H1 (cell line): ENCODE measurements around the gene FGF13.

Experiments used
- ASH2L ChIP-seq: fragments of 200-600, 300-600 bp; sonication (generic); IDR thresholded peaks from one replicate; pipeline ENCODE4 v1.7.1; 2017; ENCODE audit warnings: low read length
- CBX8 ChIP-seq: fragments of 300-800, 300-1000 bp; sonication (generic); IDR thresholded peaks from 2 replicates; pipeline ENCODE4 v1.7.1; 2016; ENCODE audit warnings: low read depth, low read length, borderline replicate concordance
- EP300 ChIP-seq, 2 experiments: IDR thresholded peaks; 1 replicate in 1 of 2; 2 replicates in 1 of 2; pipeline ENCODE4 v1.6.1; 2011 to 2012; ENCODE audit warnings: low read depth in 2 of 2, low read length in 2 of 2, mild to moderate bottlenecking in 2 of 2, borderline replicate concordance in 1 of 2, inconsistent platforms in 1 of 2, moderate library complexity in 1 of 2
- KDM4A ChIP-seq: IDR thresholded peaks from one replicate; pipeline ENCODE4 v1.7.1; 2012; ENCODE audit warnings: low read depth, mild to moderate bottlenecking, moderate library complexity, low read length, inconsistent platforms; ENCODE audit not compliant: severe bottlenecking
- KDM5A ChIP-seq: fragments of 200-600 bp; IDR thresholded peaks from 2 replicates; pipeline ENCODE4 v1.7.1; 2012; ENCODE audit warnings: mild to moderate bottlenecking, low read length, inconsistent platforms, mixed read lengths
- POLR2AphosphoS5 ChIP-seq: IDR thresholded peaks from 2 replicates; pipeline ENCODE4 v1.6.1; 2011; ENCODE audit warnings: low read depth, low read length
- RFX5 ChIP-seq: IDR thresholded peaks from 2 replicates; pipeline ENCODE4 v1.6.1; 2011; ENCODE audit warnings: low read depth, low read length, improper control_type of control experiment, borderline replicate concordance
- SIN3A ChIP-seq, 2 experiments: IDR thresholded peaks in 1 of 2; conservative IDR thresholded peaks in 1 of 2; 2 replicates each; pipeline ENCODE4 v1.6.1; 2011 to 2012; ENCODE audit warnings: low read length in 2 of 2, improper control_type of control experiment in 1 of 2, low read depth in 1 of 2, mild to moderate bottlenecking in 1 of 2
- SP2 ChIP-seq: IDR thresholded peaks from 2 replicates; pipeline ENCODE4 v1.6.1; 2012; ENCODE audit warnings: mild to moderate bottlenecking, low read length, inconsistent platforms
- TEAD4 ChIP-seq: IDR thresholded peaks from 2 replicates; pipeline ENCODE4 v1.6.1; 2012; ENCODE audit warnings: low read depth, low read length, inconsistent platforms, mixed read lengths
- TF ChIP-seq, protein P1 (sequence below), 3 experiments: IDR thresholded peaks; 1 replicate in 2 of 3; 2 replicates in 1 of 3; pipeline versions ENCODE4 v1.5.1 to v1.6.1; 2011; ENCODE audit warnings: low read length in 3 of 3, mild to moderate bottlenecking in 3 of 3, inconsistent platforms in 2 of 3, low read depth in 1 of 3, moderate library complexity in 1 of 3; ENCODE audit not compliant: insufficient read depth in 1 of 3; ENCODE audit errors: control extremely low read depth in 1 of 3

DNA sequence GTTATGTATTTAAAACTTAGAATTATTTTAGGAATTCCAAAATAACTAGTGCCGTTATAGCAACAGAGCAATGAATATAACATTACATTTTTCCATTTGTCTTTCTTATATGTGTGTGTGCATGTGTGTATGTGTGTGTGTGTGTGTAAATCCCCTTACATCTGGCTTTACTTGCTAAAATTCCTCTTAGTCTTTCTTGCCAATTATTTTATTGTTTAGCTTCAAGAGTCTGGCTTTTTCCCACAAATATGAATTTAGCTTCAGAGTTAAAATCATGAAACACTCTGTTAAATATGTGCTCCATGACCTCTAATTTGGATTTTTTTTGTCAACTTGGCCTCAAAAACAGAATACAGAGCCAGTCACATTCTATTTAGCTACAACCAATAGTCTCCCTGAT, 18.9 kb downstream of the FGF13 start:
- no peak for TF ChIP-seq KDM5A
- no peak for TF ChIP-seq KDM4A
- no peak for TF ChIP-seq POLR2AphosphoS5
- TF ChIP-seq, protein P1, sequence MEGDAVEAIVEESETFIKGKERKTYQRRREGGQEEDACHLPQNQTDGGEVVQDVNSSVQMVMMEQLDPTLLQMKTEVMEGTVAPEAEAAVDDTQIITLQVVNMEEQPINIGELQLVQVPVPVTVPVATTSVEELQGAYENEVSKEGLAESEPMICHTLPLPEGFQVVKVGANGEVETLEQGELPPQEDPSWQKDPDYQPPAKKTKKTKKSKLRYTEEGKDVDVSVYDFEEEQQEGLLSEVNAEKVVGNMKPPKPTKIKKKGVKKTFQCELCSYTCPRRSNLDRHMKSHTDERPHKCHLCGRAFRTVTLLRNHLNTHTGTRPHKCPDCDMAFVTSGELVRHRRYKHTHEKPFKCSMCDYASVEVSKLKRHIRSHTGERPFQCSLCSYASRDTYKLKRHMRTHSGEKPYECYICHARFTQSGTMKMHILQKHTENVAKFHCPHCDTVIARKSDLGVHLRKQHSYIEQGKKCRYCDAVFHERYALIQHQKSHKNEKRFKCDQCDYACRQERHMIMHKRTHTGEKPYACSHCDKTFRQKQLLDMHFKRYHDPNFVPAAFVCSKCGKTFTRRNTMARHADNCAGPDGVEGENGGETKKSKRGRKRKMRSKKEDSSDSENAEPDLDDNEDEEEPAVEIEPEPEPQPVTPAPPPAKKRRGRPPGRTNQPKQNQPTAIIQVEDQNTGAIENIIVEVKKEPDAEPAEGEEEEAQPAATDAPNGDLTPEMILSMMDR (IDR thresholded peaks at IDR 0.05; ENCODE audit: control extremely low read depth in 1 of 3, insufficient read depth in 1 of 3, low read depth in 1 of 3, low read length in 3 of 3) = no peak
- no peak for TF ChIP-seq ASH2L
- no peak for TF ChIP-seq CBX8
- TF ChIP-seq SP2 = no peak
- no peak for TF ChIP-seq RFX5
- no peak for TF ChIP-seq TEAD4
- TF ChIP-seq SIN3A (conservative IDR thresholded peaks at IDR 0.05 in 1 of 2, IDR thresholded peaks at IDR 0.05 in 1 of 2; ENCODE audit: low read depth in 1 of 2, low read length in 2 of 2) = no peak
- no peak for TF ChIP-seq EP300 (IDR thresholded peaks at IDR 0.05; ENCODE audit: borderline replicate concordance in 1 of 2, low read depth in 2 of 2, low read length in 2 of 2)
